Thyroid gland (tissue), 4 donors: ENCODE measurements around the gene GTF2H1. TPM values are rescaled to one million over a fixed set of nuclear protein-coding genes. Genes with fewer than 3 reads are reported as not detected.

ENCODE experiments used
- DNase-seq, 2 donors: peaks; one replicate each; pipeline ENCODE4 v3.0.0-alpha.2; 2019
- H3K27ac ChIP-seq, 3 donors: fragments of 200-600 bp; sonication (generic); 1 replicate in 2 of 3; 2 replicates in 1 of 3; pipeline ENCODE4 v1.5.1; 2016 to 2019; ENCODE audit warnings: mild to moderate bottlenecking in 1 of 3, moderate library complexity in 1 of 3
- H3K27me3 ChIP-seq: fragments of 200-600 bp; sonication (generic); one replicate; pipeline ENCODE4 v1.5.1; 2019
- H3K36me3 ChIP-seq, 2 donors: fragments of 200-600 bp; sonication (generic); one replicate each; pipeline ENCODE4 v1.5.1; 2016 to 2019
- H3K4me1 ChIP-seq, 2 donors: fragments of 200-600 bp; sonication (generic); one replicate each; pipeline ENCODE4 v1.5.1; 2017 to 2019
- H3K4me3 ChIP-seq, 3 donors: fragments of 200-600 bp; sonication (generic); replicated peaks in 1 of 3; 1 replicate in 2 of 3; 2 replicates in 1 of 3; pipeline ENCODE4 v1.5.1; 2016; ENCODE audit warnings: mild to moderate bottlenecking in 1 of 3
- H3K9me3 ChIP-seq: fragments of 200-600 bp; sonication (generic); one replicate; pipeline ENCODE4 v1.5.1; 2017
- POLR2A ChIP-seq, 2 donors: fragments of 450-650 bp; IDR thresholded peaks; one replicate each; pipeline ENCODE4 v1.6.1; 2017; ENCODE audit warnings: antibody characterized with exemption in 2 of 2, mild to moderate bottlenecking in 2 of 2, moderate library complexity in 1 of 2
- WGBS, 2 donors: methylation state at CpG; one replicate each; pipeline ENCODE4 v1.1.5; 2017; 5-methylcytosine and 5-hydroxymethylcytosine counted together
- intact Hi-C: fragments of 100-400 bp; cut with DNase I; formaldehyde crosslinking; loops from one replicate; pipeline ENCODE4 v1.15.1; 2023
- total RNA-seq, 4 donors: library from RNA; depleted of rRNA; stranded (reverse); fragments of >200 nt; gene quantifications; one replicate each; pipeline ENCODE4 v1.2.3, GENCODE V29; 2016
- TF ChIP-seq, protein P1 (sequence below), 6 experiments: fragments of 200-600 bp in 3 of 6; fragments of 450-650 bp in 3 of 6; sonication (generic) in 3 of 6; IDR thresholded peaks; one replicate each; pipeline ENCODE4 v1.5.1; 2016 to 2019; ENCODE audit warnings: antibody characterized with exemption in 6 of 6, mild to moderate bottlenecking in 2 of 6, inconsistent platforms in 1 of 6, moderate library complexity in 1 of 6

GTF2H1 gene
- total RNA-seq, 4 donors from 2014 or later = 61.9 to 81.4 (median 72.4) TPM

DNA sequence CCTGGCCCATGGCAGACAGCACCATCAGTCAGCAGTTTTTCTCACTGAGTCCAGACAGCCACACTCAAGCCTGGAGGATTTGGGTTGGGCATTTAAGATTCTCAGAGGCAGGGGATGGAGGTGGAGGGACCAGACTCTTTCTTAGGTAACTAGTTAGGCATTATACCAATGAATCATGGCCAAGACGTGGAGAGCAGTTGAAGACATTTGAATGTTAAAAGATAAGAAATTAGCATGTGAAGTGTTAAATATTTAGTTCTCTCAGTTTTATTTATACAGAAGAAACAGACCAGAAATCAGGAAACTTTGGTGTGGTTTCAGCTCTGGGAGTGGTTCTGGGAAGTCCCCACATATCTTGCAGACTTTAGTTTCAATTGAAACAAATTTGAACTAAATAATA, 9.9 kb downstream of the GTF2H1 start:
- DNase-seq = no peak
- Histone ChIP-seq H3K27ac (no peak overlapping the region), H3K9me3 (no peaks in the 10 kb centered on the region), H3K4me1 (no peaks in the 10 kb centered on the region), H3K4me3 (no peak overlapping the region), H3K36me3 (peaks cover 38 to 40% of the 10 kb centered on the region in 2 donors), H3K27me3 (no peaks in the 10 kb centered on the region)
- WGBS, 2 donors = 70 to 89% methylated on average over 1 of the region's 1 CpG
- intact Hi-C loops = no loop called here
- no peak for TF ChIP-seq POLR2A (IDR thresholded peaks at IDR 0.05)
- TF ChIP-seq, protein P1, sequence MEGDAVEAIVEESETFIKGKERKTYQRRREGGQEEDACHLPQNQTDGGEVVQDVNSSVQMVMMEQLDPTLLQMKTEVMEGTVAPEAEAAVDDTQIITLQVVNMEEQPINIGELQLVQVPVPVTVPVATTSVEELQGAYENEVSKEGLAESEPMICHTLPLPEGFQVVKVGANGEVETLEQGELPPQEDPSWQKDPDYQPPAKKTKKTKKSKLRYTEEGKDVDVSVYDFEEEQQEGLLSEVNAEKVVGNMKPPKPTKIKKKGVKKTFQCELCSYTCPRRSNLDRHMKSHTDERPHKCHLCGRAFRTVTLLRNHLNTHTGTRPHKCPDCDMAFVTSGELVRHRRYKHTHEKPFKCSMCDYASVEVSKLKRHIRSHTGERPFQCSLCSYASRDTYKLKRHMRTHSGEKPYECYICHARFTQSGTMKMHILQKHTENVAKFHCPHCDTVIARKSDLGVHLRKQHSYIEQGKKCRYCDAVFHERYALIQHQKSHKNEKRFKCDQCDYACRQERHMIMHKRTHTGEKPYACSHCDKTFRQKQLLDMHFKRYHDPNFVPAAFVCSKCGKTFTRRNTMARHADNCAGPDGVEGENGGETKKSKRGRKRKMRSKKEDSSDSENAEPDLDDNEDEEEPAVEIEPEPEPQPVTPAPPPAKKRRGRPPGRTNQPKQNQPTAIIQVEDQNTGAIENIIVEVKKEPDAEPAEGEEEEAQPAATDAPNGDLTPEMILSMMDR (IDR thresholded peaks at IDR 0.05) = no peak

DNA sequence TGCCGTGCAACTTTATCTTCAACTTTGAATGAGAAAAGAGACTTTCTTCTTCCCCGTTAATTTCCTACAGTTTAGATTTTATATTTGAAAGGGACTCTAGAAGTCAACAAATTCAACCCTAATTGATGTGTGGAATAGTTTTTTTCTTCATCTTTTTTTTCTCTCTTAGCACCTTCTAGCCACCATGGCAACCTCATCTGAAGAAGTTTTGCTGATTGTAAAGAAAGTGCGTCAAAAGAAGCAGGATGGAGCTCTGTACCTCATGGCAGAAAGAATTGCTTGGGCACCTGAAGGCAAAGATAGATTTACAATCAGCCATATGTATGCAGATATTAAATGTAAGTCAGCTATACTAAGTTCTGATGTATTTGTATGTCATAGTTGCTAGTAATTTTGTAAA, 10.5 kb downstream of the GTF2H1 start:
- Histone ChIP-seq H3K36me3 (peaks cover 39 to 44% of the 10 kb centered on the region in 2 donors), H3K4me3 (no peak overlapping the region), H3K27me3 (no peaks in the 10 kb centered on the region), H3K4me1 (no peaks in the 10 kb centered on the region), H3K9me3 (no peaks in the 10 kb centered on the region), H3K27ac (no peak overlapping the region)
- TF ChIP-seq, protein P1 (IDR thresholded peaks at IDR 0.05) = no peak
- TF ChIP-seq POLR2A (IDR thresholded peaks at IDR 0.05) = no peak
- DNase-seq = no peak
- intact Hi-C loops = no loop called here
- WGBS, 2 donors = 97 to 98% methylated on average over 3 of the region's 3 CpGs

DNA sequence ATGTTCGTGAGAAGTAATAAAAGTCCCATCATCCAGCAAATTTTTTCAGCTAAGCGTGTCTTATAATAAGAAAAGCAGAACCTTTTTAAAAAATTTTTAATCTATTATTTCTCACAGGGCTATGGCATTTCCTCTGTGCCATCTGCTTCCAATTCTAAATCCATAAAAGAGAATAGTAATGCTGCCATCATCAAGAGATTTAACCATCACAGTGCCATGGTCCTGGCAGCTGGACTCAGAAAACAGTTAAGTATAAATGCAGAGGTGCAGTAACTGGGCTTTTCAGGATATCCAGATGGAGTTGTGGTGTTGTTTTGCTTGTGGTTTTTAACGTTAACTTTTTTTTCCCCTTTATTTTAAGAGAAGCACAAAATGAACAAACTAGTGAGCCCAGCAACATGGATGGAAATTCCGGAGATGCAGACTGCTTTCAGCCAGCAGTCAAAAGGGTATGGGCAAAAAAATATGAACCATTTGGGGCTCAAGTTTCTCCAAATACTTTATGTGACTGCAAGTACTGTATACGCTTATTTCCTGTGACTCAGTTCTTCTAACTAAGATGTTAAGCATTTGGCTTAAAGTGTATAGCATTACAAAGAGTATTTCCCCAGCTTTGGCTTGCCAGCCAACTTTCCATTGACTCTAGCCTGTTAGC, 25.2 kb downstream of the GTF2H1 start:
- TF ChIP-seq, protein P1 (IDR thresholded peaks at IDR 0.05) = no peak
- TF ChIP-seq POLR2A (IDR thresholded peaks at IDR 0.05) = no peak
- no peaks in the 10 kb centered on the region for H3K27me3 ChIP-seq
- H3K4me1 ChIP-seq = no peaks in the 10 kb centered on the region
- intact Hi-C loops = no loop called here
- DNase-seq = no peak
- no peak overlapping the region for H3K4me3 ChIP-seq
- H3K36me3 ChIP-seq = peaks cover 21 to 29% of the 10 kb centered on the region in 2 donors
- 89 to 91% methylated on average over 5 of the region's 5 CpGs for WGBS, 2 donors
- H3K27ac ChIP-seq = no peak overlapping the region
- no peaks in the 10 kb centered on the region for H3K9me3 ChIP-seq

DNA sequence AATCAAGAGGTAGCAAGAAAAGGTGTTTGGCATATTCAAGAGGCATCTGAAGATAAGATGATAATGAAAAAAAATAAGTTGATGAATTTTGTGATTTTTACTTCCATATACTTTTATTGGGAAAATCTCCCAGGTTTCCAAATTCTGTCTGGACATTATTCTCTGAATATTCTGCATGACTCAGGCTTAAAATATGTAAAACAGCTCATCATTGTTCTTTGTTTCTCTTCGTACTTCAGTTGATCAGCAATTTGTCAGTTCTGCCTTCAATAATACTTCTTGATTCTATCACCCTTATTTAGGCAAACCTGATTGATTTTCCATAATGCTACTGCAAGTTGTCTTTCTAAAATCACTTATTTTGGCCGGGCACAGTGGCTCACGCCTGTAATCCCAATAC, 30.2 kb downstream of the GTF2H1 start:
- H3K27me3 ChIP-seq = no peaks in the 10 kb centered on the region
- intact Hi-C loops = no loop called here
- DNase-seq = no peak
- 93 to 95% methylated on average over 3 of the region's 3 CpGs for WGBS, 2 donors
- H3K36me3 ChIP-seq = peaks cover 17 to 22% of the 10 kb centered on the region in 2 donors
- no peak overlapping the region for H3K27ac ChIP-seq
- H3K4me1 ChIP-seq = no peaks in the 10 kb centered on the region
- TF ChIP-seq POLR2A (IDR thresholded peaks at IDR 0.05) = no peak
- TF ChIP-seq, protein P1 (IDR thresholded peaks at IDR 0.05) = no peak
- H3K4me3 ChIP-seq = no peak overlapping the region
- no peaks in the 10 kb centered on the region for H3K9me3 ChIP-seq

DNA sequence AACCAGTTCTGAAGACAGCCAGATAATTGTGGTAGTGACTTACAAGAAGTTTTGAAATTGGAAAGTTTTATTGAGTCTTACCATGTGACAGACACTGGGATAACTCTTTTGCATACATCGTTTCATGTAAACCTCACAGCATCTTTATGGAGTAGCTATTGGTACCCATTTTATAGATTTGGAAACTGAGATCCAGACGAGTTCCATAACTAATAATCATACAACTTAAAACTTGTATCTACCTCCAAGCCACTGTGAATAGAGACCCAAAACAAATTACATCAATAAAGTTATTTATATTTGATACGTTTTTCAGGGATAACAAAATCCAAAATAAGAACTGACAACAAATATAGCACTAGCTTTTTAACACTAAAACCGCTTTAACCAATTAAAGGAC, 36.3 kb downstream of the GTF2H1 start:
- DNase-seq = no peak
- Histone ChIP-seq H3K4me1 (no peaks in the 10 kb centered on the region), H3K4me3 (no peak overlapping the region), H3K27me3 (no peaks in the 10 kb centered on the region), H3K27ac (no peak overlapping the region), H3K9me3 (no peaks in the 10 kb centered on the region), H3K36me3 (peaks cover 36 to 50% of the 10 kb centered on the region in 2 donors)
- 95 to 96% methylated on average over 4 of the region's 4 CpGs for WGBS, 2 donors
- intact Hi-C loops = no loop called here
- TF ChIP-seq POLR2A (IDR thresholded peaks at IDR 0.05) = no peak
